SK-N-SH treated with all-trans-retinoic acid at 6 μM for 48 hours (cell line): Measurements from ENCODE around the gene OSBPL9.
A peak's percentile ranks its signal among the peaks of the same experiment; 100 is the strongest.

Source experiments
- ATAC-seq: fragments of 200-7000 bp; cut with Tn5 transposase; 3 replicates; pipeline ENCODE4 v1.9.1; 2020; ENCODE audit warnings: mild to moderate bottlenecking, moderate library complexity
- BACH2 ChIP-seq: fragments of 250-450 bp; sonication (Bioruptor Pico); IDR thresholded peaks from 2 replicates; pipeline ENCODE4 v1.9.0; 2021; ENCODE audit warnings: mild to moderate bottlenecking, borderline replicate concordance
- CREB5 ChIP-seq: fragments of 250-450 bp; sonication (Bioruptor Pico); IDR thresholded peaks from 2 replicates; pipeline ENCODE4 v1.5.1; 2020; ENCODE audit warnings: low read depth, mild to moderate bottlenecking, moderate library complexity
- CSDC2 ChIP-seq: fragments of 250-450 bp; sonication (Bioruptor Pico); IDR thresholded peaks from 2 replicates; pipeline ENCODE4 v1.5.0; 2020; ENCODE audit warnings: mild to moderate bottlenecking, moderate library complexity
- CSRNP3 ChIP-seq: fragments of 250-450 bp; sonication (Bioruptor Pico); IDR thresholded peaks from 2 replicates; pipeline ENCODE4 v1.5.1; 2021; ENCODE audit warnings: mild to moderate bottlenecking, moderate library complexity
- ESRRG ChIP-seq: fragments of 250-450 bp; sonication (Bioruptor Pico); IDR thresholded peaks from 2 replicates; pipeline ENCODE4 v1.6.1; 2021; ENCODE audit warnings: mild to moderate bottlenecking
- GLIS3 ChIP-seq: fragments of 250-450 bp; sonication (Bioruptor Pico); IDR thresholded peaks from 2 replicates; pipeline ENCODE4 v1.5.0; 2020; ENCODE audit warnings: mild to moderate bottlenecking, moderate library complexity
- ISL1 ChIP-seq: fragments of 250-450 bp; sonication (Bioruptor Pico); IDR thresholded peaks from 2 replicates; pipeline ENCODE4 v2.1.2; 2022; ENCODE audit warnings: mild to moderate bottlenecking, moderate library complexity
- OSR1 ChIP-seq: fragments of 250-450 bp; sonication (Bioruptor Pico); IDR thresholded peaks from 2 replicates; pipeline ENCODE4 v1.8.0; 2022; ENCODE audit warnings: moderate library complexity, mild to moderate bottlenecking, inconsistent platforms
- POU6F1 ChIP-seq: fragments of 250-450 bp; sonication (Bioruptor Pico); IDR thresholded peaks from 2 replicates; pipeline ENCODE4 v1.8.0; 2021; ENCODE audit warnings: low read depth, mild to moderate bottlenecking, moderate library complexity, borderline replicate concordance
- PPARA ChIP-seq: fragments of 250-450 bp; sonication (Bioruptor Pico); IDR thresholded peaks from 2 replicates; pipeline ENCODE4 v1.5.0; 2020; ENCODE audit warnings: mild to moderate bottlenecking, borderline replicate concordance
- RARB ChIP-seq: fragments of 250-450 bp; sonication (Bioruptor Pico); IDR thresholded peaks from 2 replicates; pipeline ENCODE4 v1.8.0; 2021; ENCODE audit warnings: mild to moderate bottlenecking, moderate library complexity
- SNAI2 ChIP-seq: fragments of 250-450 bp; sonication (Bioruptor Pico); IDR thresholded peaks from 2 replicates; pipeline ENCODE4 v1.5.0; 2020; ENCODE audit warnings: mild to moderate bottlenecking, moderate library complexity
- TOX ChIP-seq: fragments of 250-450 bp; sonication (Bioruptor Pico); IDR thresholded peaks from 2 replicates; pipeline ENCODE4 v1.8.0; 2021; ENCODE audit warnings: mild to moderate bottlenecking, moderate library complexity, borderline replicate concordance
- TSHZ2 ChIP-seq: fragments of 250-450 bp; sonication (Bioruptor Pico); IDR thresholded peaks from 2 replicates; pipeline ENCODE4 v1.5.0; 2020; ENCODE audit warnings: mild to moderate bottlenecking, moderate library complexity
- ZC3H10 ChIP-seq: fragments of 250-450 bp; sonication (Bioruptor Pico); IDR thresholded peaks from 2 replicates; pipeline ENCODE4 v1.5.1; 2021; ENCODE audit warnings: mild to moderate bottlenecking, moderate library complexity
- ZFP3 ChIP-seq: fragments of 250-450 bp; sonication (Bioruptor Pico); IDR thresholded peaks from 2 replicates; pipeline ENCODE4 v1.5.0; 2020; ENCODE audit warnings: mild to moderate bottlenecking, moderate library complexity
- ZFP30 ChIP-seq: fragments of 450-650 bp; formaldehyde crosslinking; IDR thresholded peaks from 2 replicates; pipeline ENCODE4 v1.5.0; 2022; ENCODE audit warnings: mild to moderate bottlenecking, moderate library complexity
- ZNF565 ChIP-seq: fragments of 450-650 bp; formaldehyde crosslinking; conservative IDR thresholded peaks from 2 replicates; pipeline ENCODE4 v1.5.0; 2020; ENCODE audit warnings: low read depth, mild to moderate bottlenecking, moderate library complexity
- ZNF70 ChIP-seq: fragments of 450-650 bp; formaldehyde crosslinking; IDR thresholded peaks from 2 replicates; pipeline ENCODE4 v1.5.0; 2020; ENCODE audit warnings: mild to moderate bottlenecking, moderate library complexity

The OSBPL9 gene

GRCh38 chr1:51654000-51654399, 37.1 kb downstream of the OSBPL9 start (continued):
- TF ChIP-seq PPARA (CRISPR knock-in tag), result no peak
- no peak for TF ChIP-seq BACH2 (CRISPR knock-in tag)

- no peak for TF ChIP-seq ESRRG (CRISPR knock-in tag)
- no peak for ATAC-seq
Observed at GRCh38 chr1:51656374-51656773, 39.5 kb downstream of the OSBPL9 start.

- TF ChIP-seq GLIS3 (no peak), CSDC2 (CRISPR knock-in tag) (no peak), ZNF565 (CRISPR knock-in tag) (no peak), ISL1 (CRISPR knock-in tag) (no peak), RARB (no peak), TSHZ2 (no peak), TOX (CRISPR knock-in tag) (no peak), SNAI2 (CRISPR knock-in tag) (no peak), ZFP30 (CRISPR knock-in tag) (no peak), BACH2 (CRISPR knock-in tag) (no peak), ZFP3 (CRISPR knock-in tag) (no peak), POU6F1 (CRISPR knock-in tag) (no peak), CSRNP3 (CRISPR knock-in tag) (no peak), CREB5 (CRISPR knock-in tag) (no peak)
- peak; percentile 61 for ATAC-seq
Observed at GRCh38 chr1:51660580-51660979, 43.7 kb downstream of the OSBPL9 start.

GRCh38 chr1:51661081-51661518, 44.2 kb downstream of the OSBPL9 start:
- peak; percentile 99 for ATAC-seq
- TF ChIP-seq CSRNP3 (CRISPR knock-in tag), result no peak
- 0 out of 2 replicates have a peak, but pooled peaks have one; percentile 24 for TF ChIP-seq ZC3H10 (CRISPR knock-in tag)
- 0 out of 2 replicates have a peak, but pooled peaks have one; percentile 27 for TF ChIP-seq TSHZ2
- peak; percentile 98 for TF ChIP-seq ISL1 (CRISPR knock-in tag)
- no peak for TF ChIP-seq ZNF70 (CRISPR knock-in tag)
- peak; percentile 68; the same call in 1 of the 2 replicates for TF ChIP-seq CREB5 (CRISPR knock-in tag)
- no peak for TF ChIP-seq PPARA (CRISPR knock-in tag)
- 0 out of 2 replicates have a peak, but pooled peaks have one; percentile 27 for TF ChIP-seq GLIS3
- no peak for TF ChIP-seq OSR1 (CRISPR knock-in tag)
- TF ChIP-seq CSDC2 (CRISPR knock-in tag), result 0 out of 2 replicates have a peak, but pooled peaks have one; percentile 20
